Stimulated activated CD8-positive, alpha-beta memory T cell treated with anti-CD3 and anti-CD28 coated beads, Interleukin-15, amount 100 ng/mL, for 24 hours (primary cell): Measurements from ENCODE around the gene FN3KRP.

Experiments used
- DNase-seq: peaks from one replicate; pipeline ENCODE4 v3.0.0-alpha.2; 2020; ENCODE audit warnings: low read depth

The FN3KRP gene

GRCh38 chr17:82709676-82710498, 6.6 kb upstream of the FN3KRP start:
- DNase-seq: no peak

- DNase-seq: no peak
These were observed 5.8 kb upstream of the FN3KRP start for GRCh38 chr17:82710499-82711232.

GRCh38 chr17:82713071-82713723, 3.3 kb upstream of the FN3KRP start:
- no peak for DNase-seq

DNA sequence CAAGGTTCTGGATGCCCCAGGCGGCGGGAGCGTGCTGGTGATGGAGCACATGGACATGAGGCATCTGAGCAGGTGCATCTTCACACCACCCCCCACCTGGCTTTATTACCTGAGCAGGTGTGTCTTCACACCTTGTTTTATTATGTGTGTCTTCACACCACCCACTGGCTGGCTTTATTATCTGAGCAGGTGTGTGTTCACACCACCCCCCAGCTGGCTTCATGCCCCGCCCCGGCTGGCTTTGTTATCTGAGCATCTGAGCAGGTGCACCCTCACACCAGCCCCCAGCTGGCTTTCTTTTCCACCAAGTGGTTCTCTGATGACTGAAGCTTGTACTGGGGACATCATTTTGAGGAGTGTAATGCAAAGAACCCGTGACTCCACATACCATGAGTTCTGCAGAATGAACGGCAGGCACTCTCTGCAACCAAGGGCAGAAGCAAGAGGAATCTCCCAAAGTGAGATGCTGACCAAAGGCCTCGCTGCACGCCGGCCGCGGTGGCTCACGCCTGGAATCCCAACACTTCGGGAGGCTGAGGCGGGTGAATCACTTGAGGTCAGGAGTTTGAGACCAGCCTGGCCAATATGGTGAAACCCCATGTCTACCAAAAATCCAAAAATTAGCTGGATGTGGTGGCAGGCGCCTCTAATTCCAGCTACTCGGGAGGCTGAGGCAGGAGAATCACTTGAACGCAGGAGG, 2.6 kb downstream of the FN3KRP start:
- no peak for DNase-seq

DNA sequence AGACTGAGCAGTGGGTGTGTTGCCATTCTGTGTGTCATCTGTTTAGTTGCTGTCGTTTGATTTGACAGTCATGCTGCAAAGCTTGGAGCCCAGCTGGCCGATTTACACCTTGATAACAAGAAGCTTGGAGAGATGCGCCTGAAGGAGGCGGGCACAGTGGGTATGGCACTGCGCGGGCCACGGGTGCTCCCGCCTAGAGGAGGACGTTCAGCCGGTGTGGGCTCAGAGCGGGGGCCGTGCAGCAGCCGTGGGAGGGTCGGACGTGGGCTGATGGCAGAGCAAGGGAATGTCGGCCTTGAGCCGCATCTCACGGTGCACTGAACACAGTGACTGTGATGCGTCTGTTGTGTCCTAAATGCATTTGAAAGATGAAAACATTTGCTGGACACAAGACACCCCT, 3.7 kb downstream of the FN3KRP start:
- no peak for DNase-seq

GRCh38 chr17:82722341-82723013, 6.0 kb downstream of the FN3KRP start:
- no peak for DNase-seq

DNA sequence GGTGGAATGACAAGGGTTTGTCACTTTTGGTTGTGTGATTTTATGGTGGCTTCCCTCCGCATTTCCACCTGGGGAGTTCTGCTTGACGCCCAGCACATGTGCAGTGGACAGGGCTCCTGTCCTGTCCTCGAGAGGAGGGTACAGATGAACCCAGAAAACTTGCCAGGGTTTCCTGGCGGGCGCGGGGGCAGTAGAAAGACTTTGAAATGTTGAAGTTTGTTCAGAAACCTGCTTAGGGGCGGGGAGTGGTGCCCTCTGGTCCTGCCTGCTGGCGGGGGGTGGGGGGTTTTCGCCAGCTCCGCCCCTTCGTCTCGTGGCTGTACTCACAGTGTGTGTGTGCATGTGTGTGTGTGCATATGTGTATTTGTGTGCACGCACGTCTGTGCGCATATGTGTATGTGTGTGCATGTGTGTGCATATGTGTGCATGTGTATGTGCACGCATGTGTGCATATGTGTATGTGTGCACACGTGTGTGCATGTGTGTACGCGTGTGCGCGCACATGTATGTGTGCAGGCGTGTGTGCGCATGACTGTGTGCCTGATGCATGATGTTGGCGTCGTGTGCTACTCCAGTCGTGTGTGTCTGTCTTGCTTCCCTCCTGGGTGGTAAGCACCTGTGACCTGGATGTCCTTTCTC, 6.8 kb downstream of the FN3KRP start:
- no peak for DNase-seq

- DNase-seq: no peak
These were observed 9.9 kb downstream of the FN3KRP start for GRCh38 chr17:82726427-82726826.

DNA sequence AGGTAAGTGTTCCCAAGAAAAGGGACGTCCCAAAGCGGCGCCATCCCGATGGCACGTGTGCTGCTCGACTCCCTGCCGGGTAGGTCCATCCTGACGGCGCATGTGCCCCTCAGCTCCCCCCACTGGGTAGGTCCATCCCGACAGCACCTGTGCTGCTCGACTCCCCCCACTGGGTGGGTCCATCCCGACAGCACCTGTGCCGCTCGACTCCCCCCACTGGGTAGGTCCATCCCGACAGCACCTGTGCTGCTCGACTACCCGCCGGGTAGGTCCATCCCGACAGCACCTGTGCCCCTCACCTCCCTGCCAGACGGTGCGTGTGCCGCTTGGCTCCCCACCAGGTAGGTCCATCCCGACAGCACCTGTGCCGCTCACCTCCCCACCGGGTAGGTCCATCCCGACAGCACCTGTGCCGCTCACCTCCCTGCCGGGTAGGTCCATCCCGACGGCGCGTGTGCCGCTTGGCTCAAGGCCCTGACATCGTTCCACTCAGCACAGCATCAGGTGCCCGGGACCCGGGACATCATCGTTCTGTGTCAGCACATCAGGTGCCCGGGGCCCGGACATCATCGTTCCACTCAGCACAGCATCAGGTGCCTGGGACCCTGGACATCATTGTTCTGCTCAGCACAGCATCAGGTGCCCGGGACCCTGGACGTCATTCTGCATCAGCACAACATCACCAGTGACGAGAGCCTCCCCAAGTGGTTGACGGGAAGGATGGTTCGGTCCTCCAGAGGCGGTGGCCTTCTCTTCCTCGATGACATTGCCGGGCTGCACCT, 13.2 kb downstream of the FN3KRP start:
- DNase-seq: no peak

DNA sequence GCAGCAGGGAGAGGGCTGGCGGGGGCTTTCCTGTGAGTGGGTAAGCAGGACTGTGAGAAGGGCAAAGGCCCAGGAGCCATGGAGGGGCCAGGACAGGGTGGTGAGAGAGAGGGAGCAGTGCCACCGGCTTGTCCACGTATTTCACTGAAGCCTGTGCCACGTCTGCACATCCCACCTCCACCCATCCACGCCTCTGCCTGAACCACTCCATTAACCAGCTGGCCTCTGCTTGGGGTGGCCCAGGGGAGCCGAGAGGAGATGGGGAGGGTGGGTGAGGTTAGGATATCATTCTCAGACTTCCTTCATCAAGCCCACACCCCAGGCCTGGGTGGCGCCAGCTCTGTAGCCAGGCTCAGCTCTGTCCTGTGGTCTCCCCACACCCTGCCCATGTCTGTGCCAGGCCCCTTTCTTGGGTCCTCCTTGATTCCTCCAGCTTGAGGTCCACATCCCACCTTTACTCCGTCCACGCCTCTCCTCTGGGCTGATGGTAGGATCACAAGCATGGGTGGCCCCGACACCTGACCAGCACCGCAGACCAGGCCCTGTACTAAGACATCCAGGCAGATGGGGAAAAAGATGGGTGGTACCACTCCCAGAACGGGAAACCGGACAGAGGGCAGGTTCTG, 15.7 kb downstream of the FN3KRP start:
- DNase-seq: no peak

DNA sequence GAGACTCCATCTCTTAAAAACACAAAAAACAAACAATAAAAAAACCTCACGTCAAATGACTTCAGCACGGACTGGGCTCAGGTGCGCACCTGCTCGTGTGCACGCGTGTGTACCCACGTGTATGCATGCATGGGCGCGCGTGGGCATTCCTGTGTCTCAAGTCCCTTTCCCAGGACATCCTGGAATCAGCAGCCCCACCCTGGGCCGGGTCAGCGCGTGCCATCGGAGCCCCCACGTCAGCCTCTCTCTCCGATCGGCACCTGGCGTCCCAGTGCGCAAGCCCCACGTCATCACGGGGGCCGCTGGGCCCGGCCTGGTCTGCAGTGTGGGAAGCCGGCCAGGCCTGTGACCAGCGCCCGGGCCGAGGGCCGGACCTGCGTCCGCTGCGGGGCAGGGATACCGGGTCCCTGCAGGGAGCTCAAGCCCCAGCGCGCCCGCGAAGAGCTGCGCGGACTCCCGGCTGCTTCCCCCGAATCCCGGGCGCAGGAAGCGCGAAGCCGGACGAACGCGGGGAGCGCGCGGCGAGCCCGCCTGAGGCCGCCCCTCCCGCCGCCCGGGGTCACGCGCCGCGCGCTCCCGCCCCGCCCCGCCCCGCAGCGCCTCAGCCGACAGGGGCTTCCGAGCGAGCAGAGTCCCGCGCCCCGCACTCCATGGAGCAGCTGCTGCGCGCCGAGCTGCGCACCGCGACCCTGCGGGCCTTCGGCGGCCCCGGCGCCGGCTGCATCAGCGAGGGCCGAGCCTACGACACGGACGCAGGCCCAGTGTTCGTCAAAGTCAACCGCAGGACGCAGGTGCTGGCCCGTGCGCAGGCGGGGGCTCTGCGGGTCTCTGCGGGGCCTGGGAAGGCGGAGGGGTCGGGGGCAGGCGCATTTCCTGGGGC, 18.7 kb downstream of the FN3KRP start, which contains the start of gene FN3K:
Gene FN3K, plus strand, starts transcription at position 629 of the 880 bp plus-strand sequence. Its CDS starts 22 bp downstream, at position 651.
- no peak for DNase-seq

DNA sequence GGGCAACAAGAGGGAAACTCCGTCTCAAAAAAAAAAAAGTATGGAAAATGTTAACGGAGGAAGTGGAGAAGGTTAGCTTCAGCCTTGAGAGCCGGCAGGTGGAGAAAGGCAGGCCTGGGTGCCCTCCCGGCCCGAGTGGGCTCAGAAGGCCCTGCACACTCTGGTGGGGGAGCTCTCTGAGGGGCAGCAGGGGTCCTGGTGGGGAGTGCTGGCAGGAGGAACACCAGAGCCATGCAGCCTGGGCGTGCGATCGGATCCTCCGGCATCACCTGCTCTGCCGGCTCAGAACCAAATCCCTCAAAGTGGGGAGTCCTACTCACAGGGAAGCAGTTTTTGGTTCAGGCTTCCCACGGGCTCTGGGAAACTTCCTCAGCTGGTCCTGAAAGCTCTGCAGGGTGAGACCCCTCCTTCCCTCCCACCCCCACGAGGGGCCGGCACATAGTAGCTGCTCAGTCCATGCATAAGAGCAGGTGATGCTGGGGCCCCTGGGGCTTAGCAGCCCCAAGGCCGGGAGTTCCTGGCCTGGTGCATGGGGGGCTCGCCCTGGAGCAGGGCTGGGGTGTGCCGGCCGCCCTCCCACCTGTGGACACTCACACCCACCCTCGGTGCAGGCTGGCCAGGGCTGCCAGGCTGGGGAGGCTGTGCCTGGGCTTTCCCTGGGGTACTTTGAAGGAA, 20.1 kb downstream of the FN3KRP start:
- DNase-seq: no peak

GRCh38 chr17:82737967-82738877, 21.7 kb downstream of the FN3KRP start:
- no peak for DNase-seq

GRCh38 chr17:82740906-82741759, 24.6 kb downstream of the FN3KRP start:
- no peak for DNase-seq

DNA sequence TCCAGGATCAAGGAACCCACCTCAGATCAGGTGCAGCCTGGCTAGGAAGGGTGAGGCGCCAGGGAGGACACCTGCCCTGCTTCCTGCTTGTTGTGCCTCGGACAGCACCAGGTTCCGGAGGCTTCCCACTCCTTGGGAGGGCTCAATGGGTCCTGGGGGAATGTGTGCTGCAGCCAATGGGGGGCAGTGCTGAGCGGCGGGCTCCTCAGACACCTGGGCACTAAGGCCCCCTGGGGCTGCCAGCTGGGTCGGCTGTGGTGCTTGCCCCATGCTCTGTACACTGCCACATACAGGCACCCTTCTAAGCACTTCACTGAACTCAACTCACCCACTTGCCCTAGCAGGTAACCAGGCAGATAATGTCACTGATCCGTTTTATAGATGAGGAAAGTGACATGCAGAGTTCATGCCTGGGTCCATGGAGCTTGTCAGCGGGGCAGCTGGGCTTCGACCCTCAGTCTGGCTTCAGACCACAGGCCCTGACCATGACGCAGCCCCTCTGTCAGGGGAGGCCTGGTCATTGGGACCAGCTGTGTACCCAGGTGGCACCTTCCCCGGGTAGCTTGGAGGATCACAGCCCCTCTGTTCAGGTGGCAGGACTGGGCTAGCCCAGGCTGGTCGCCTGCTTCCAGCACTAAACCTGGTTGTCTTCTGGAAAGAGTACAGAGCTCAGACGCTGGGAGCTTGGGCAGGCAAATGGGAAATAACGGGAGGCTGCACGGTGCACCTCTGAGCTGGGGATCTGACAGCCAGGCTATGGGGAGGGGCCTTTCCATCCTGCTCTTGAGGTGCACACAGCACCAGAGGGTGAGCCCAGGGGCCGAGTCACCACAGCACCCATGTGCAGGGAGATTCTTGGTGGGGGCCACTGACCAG, 27.1 kb downstream of the FN3KRP start:
- no peak for DNase-seq
